ENCODE results near the gene RPS17. TPM values are rescaled to one million over a fixed set of nuclear protein-coding genes. Genes with fewer than 3 reads are reported as not detected.

The RPS17 gene
- total RNA-seq, 2 experiments from 2014 or later = 2,882 to 3,294 TPM

DNA sequence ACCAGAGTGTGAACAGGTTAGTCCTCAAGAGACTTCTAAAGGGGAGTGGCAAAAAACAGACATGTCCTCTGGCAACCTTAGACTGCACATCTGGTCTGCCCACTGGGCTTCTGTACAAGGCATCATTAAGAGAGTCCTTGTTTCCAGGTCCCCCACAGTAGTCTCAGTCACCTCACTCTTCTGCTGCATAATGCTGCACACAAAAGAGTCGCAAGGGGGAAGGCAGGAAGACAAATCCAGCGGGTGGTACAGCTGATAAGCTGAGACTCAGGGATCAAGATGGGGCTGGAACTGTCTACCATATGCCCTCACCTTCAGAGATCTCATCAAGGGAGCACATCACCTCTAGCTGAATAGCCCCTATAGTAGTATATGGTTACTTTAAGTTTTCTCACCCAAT, 27.4 kb upstream of the RPS17 start:
- no peaks in the 10 kb centered on the region for H3K36me3 Mint-ChIP-seq (ENCODE audit: low read depth)
- no peak for DNase-seq
- H3K9me3 Mint-ChIP-seq (ENCODE audit: low read depth) = no peaks in the 10 kb centered on the region
- H3K4me3 Mint-ChIP-seq = no peak overlapping the region
- H3K4me1 Mint-ChIP-seq = no peaks in the 10 kb centered on the region
- no peak overlapping the region for H3K27ac Mint-ChIP-seq
- peaks cover 13% of the 10 kb centered on the region for H3K27me3 Mint-ChIP-seq
- CTCF ChIA-PET = interaction anchor here (0.6 to 0.8 kb wide), 2 partner anchors 32 to 208 kb away, joined by 3 to 5 read pairs; no protein-coding TSS in a partner anchor
- intact Hi-C loops (cut with DNase I, micrococcal nuclease) = no loop called here
- no peak for ATAC-seq
- POLR2A ChIA-PET = no interaction called here

DNA sequence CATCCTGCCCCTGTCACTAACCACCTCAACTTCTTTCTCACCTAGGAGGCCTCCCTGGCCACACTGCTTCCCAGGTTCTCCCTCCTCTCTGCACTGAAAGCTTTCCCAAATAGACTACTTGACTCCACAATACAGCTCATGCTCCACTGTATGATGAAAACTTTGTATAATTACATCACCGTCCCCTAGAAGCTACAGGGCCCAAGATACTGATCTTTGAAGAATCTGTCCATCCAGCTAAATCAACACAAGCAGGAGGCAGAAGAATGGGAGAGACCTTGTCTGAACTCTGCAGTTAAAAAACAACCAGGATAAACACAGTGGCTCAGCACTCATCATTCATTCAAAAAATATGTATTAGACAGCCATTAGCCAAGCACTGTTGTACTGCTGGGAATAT, 26.4 kb upstream of the RPS17 start:
- DNase-seq (no peak), ATAC-seq (no peak)
- no peaks in the 10 kb centered on the region for H3K9me3 Mint-ChIP-seq (ENCODE audit: low read depth)
- intact Hi-C loops (cut with DNase I, micrococcal nuclease) = no loop called here
- ChIA-PET CTCF (no interaction called here), POLR2A (no interaction called here)
- H3K4me3 Mint-ChIP-seq = no peak overlapping the region
- H3K4me1 Mint-ChIP-seq = no peaks in the 10 kb centered on the region
- peaks cover 9% of the 10 kb centered on the region for H3K27me3 Mint-ChIP-seq
- no peaks in the 10 kb centered on the region for H3K36me3 Mint-ChIP-seq (ENCODE audit: low read depth)
- H3K27ac Mint-ChIP-seq = no peak overlapping the region

DNA sequence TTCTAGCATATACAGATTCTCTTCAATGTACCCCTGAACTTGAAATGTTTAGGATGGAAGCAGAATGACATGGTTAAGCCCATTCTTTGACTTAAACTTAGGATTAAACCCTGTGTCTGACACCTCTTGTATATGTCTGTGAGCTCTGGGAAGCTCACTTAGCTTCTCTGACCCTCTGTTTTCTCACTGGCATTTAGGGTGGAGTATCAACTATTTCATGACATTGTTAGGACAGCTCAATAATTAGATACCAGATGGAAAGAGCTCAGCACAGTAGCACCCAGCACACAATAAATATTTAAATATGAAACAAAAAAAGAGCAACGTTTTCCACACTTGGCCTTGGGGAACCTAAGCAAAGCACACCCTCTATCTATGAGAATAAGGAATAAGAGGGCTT, 18.2 kb upstream of the RPS17 start:
- ChIA-PET CTCF (interaction anchor here (0.6 kb wide), 1 partner anchor 13 kb away, joined by 3 read pairs; no protein-coding TSS in a partner anchor), POLR2A (no interaction called here)
- ATAC-seq (no peak), DNase-seq (no peak)
- Mint-ChIP-seq H3K4me3 (no peak overlapping the region), H3K27ac (no peak overlapping the region), H3K36me3 (ENCODE audit: low read depth) (no peaks in the 10 kb centered on the region), H3K4me1 (no peaks in the 10 kb centered on the region), H3K9me3 (ENCODE audit: low read depth) (no peaks in the 10 kb centered on the region), H3K27me3 (no peaks in the 10 kb centered on the region)
- intact Hi-C loops (cut with DNase I, micrococcal nuclease) = no loop called here

DNA sequence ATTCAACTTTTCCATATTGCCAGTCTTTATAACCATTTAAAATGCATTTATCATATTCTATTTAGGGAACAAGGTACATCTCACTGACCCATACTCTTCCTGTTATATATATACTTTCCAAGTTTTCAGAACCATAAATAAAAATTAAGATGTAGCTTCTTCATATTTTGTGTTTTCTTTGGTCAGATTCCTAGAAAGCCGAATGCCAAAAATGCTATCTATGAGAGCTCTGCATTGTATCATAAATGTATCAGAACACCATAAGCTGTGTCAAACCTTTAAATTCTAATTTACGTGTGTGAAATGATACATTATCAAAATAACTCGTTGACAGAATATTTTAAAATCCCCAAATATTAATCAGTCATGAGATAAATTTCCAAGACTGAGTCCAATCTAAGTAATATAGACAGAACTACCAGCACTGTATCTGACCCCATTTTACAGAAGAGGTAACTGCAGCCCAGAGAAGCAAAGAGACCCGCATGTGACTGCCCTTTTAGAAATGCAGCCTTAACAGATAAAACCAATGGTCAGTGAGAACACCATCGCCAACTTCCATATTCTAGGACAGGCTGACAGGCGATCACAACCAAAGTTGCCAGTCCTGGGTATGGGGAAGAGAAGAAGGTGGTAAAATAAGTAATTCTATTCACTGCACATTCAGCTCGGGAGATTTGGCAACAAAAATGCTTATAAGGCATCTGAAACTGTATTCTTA, 16.2 kb upstream of the RPS17 start:
- POLR2A ChIA-PET = no interaction called here
- ATAC-seq = no peak
- peaks cover 2% of the 10 kb centered on the region for H3K27me3 Mint-ChIP-seq
- H3K4me1 Mint-ChIP-seq = no peaks in the 10 kb centered on the region
- intact Hi-C loops (cut with DNase I, micrococcal nuclease) = no loop called here
- no peaks in the 10 kb centered on the region for H3K36me3 Mint-ChIP-seq (ENCODE audit: low read depth)
- no peak for DNase-seq
- H3K9me3 Mint-ChIP-seq (ENCODE audit: low read depth) = no peaks in the 10 kb centered on the region
- no peak overlapping the region for H3K4me3 Mint-ChIP-seq
- CTCF ChIA-PET = no interaction called here
- no peak overlapping the region for H3K27ac Mint-ChIP-seq

DNA sequence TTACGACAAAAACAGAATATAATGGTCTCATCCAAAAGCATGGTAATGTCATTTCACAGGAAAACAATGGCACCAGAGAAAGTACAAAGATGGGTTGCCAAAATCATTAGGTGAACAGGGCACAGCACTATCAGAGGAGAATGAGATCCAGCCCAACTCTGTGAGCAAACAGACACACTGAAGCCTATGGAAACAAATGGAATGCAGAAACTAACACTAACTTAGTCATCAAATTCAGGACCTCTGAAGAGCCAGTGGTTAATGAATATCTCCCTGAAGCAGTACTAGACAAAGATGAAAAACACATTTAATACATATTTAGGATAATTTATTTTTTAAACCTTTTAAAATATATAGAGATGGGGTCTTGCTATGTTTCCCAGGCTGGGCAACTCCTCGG, 14.6 kb upstream of the RPS17 start:
- no peaks in the 10 kb centered on the region for H3K36me3 Mint-ChIP-seq (ENCODE audit: low read depth)
- H3K9me3 Mint-ChIP-seq (ENCODE audit: low read depth) = no peaks in the 10 kb centered on the region
- peaks cover 2% of the 10 kb centered on the region for H3K27me3 Mint-ChIP-seq
- POLR2A ChIA-PET = no interaction called here
- ATAC-seq = no peak
- no peak overlapping the region for H3K27ac Mint-ChIP-seq
- H3K4me1 Mint-ChIP-seq = no peaks in the 10 kb centered on the region
- no peak overlapping the region for H3K4me3 Mint-ChIP-seq
- CTCF ChIA-PET = interaction anchor here (0.7 kb wide), 1 partner anchor 18 kb away, joined by 3 read pairs; no protein-coding TSS in a partner anchor
- intact Hi-C loops (cut with DNase I, micrococcal nuclease) = no loop called here
- no peak for DNase-seq

DNA sequence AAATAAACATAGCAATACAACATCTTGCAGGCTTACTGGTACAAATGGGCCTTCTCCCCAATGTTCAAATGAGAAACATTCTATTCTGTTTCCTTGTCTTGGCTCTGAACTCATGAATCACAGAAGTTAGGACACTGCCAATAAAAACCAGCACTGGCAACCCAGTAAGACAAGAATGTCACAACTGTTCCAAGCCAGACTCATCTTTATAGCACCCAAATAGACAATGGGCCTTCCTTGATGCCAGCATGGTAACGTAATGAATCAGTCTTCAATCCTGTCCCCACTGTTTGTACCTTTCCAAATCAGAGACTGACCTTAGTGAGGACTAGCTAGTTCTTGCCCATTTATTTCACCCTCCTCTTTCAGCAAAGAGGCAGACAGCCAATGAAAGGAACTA, 14.1 kb upstream of the RPS17 start:
- no peak for DNase-seq
- no peak overlapping the region for H3K4me3 Mint-ChIP-seq
- no peak overlapping the region for H3K27ac Mint-ChIP-seq
- no peaks in the 10 kb centered on the region for H3K36me3 Mint-ChIP-seq (ENCODE audit: low read depth)
- POLR2A ChIA-PET = no interaction called here
- CTCF ChIA-PET = interaction anchor here (0.5 to 0.7 kb wide), 2 partner anchors 18 to 414 kb away, joined by 3 read pairs; no protein-coding TSS in a partner anchor
- peaks cover 2% of the 10 kb centered on the region for H3K27me3 Mint-ChIP-seq
- no peaks in the 10 kb centered on the region for H3K9me3 Mint-ChIP-seq (ENCODE audit: low read depth)
- no peak for ATAC-seq
- intact Hi-C loops (cut with DNase I, micrococcal nuclease) = no loop called here
- no peaks in the 10 kb centered on the region for H3K4me1 Mint-ChIP-seq

DNA sequence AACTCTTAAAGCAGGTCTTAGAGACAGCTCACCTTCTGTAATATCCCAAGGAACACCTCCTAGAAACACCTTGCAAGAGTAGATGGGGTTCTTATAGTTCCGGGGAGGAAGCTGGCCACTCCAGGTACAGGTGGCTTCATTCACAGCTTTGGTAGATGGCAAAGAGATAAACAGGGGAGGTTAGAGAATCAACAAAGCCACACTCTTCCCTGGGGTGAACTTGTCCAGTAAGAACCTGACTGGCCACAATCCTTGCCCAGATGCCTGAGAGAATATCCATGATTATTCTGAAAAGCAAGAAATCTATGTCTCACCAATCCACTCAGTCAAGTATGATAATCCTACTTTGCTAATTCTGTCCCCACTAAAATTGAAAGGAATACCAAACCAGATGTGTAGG, 13.6 kb upstream of the RPS17 start:
- H3K4me3 Mint-ChIP-seq = no peak overlapping the region
- no peaks in the 10 kb centered on the region for H3K9me3 Mint-ChIP-seq (ENCODE audit: low read depth)
- no peaks in the 10 kb centered on the region for H3K4me1 Mint-ChIP-seq
- peaks cover 2% of the 10 kb centered on the region for H3K27me3 Mint-ChIP-seq
- H3K27ac Mint-ChIP-seq = no peak overlapping the region
- ATAC-seq (no peak), DNase-seq (no peak)
- intact Hi-C loops (cut with DNase I, micrococcal nuclease) = no loop called here
- CTCF ChIA-PET = interaction anchor here (0.5 to 0.7 kb wide), 2 partner anchors 17 to 414 kb away, joined by 3 read pairs; no protein-coding TSS in a partner anchor
- POLR2A ChIA-PET = no interaction called here
- no peaks in the 10 kb centered on the region for H3K36me3 Mint-ChIP-seq (ENCODE audit: low read depth)

DNA sequence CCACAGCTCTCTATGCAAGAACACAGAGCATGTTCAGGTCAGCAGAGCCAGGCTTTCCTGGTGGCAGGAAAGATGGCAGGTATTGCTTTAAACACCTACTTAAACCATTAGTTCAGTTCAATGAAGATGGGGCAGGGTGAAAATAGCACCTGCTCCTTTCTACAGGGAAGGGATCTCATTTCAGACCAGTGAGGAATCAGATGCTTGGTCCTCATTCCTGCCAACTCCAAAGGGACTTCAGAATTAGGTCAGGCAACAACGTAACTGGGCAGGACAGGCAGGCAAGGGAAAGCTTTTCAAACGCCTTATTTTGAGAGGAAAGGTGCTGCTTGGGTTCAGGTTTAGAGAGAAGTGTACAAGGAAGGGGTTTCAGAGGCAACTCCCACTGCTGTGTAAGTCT, 12.6 kb upstream of the RPS17 start:
- ChIA-PET POLR2A (interaction anchor here (0.8 kb wide), 1 partner anchor 13 kb away, joined by 3 read pairs; the partner anchor contains the start of gene RPS17), CTCF (no interaction called here)
- peaks cover 2% of the 10 kb centered on the region for H3K27me3 Mint-ChIP-seq
- no peak overlapping the region for H3K27ac Mint-ChIP-seq
- ATAC-seq (no peak), DNase-seq (no peak)
- no peaks in the 10 kb centered on the region for H3K36me3 Mint-ChIP-seq (ENCODE audit: low read depth)
- H3K9me3 Mint-ChIP-seq (ENCODE audit: low read depth) = no peaks in the 10 kb centered on the region
- H3K4me3 Mint-ChIP-seq = no peak overlapping the region
- H3K4me1 Mint-ChIP-seq = no peaks in the 10 kb centered on the region
- intact Hi-C loops (cut with DNase I, micrococcal nuclease) = no loop called here

DNA sequence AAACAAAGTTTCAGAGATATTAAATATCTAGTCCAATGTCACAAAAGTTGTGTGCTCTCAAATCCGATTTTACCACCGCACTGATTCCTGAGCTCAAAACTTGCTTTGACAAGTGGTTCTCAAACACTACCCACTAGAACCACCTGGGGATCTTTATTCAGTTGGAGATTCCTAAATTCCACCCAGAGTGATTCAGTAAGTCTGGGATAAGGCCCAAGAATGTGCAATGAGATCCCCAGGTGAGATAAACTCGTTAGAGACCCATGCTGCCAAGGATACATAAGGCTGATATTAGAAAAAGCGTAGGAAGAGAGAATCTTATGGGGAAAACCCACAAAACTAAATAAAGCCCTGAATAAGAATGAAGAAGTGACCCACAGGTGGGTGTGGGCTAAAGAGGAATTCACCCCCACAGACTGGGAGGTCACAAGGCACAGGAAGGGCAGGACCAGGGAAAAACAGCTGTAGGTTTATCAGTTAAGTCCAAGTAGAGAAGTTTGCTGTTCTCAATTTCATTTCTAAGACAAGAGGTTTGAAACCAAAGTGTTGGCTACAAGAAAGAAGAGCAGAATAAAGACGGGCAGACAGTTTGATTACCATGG, 11.5 kb upstream of the RPS17 start:
- CTCF ChIA-PET = interaction anchor here (0.6 kb wide), 1 partner anchor 1286 kb away, joined by 3 read pairs; no protein-coding TSS in a partner anchor
- no peaks in the 10 kb centered on the region for H3K9me3 Mint-ChIP-seq (ENCODE audit: low read depth)

DNA sequence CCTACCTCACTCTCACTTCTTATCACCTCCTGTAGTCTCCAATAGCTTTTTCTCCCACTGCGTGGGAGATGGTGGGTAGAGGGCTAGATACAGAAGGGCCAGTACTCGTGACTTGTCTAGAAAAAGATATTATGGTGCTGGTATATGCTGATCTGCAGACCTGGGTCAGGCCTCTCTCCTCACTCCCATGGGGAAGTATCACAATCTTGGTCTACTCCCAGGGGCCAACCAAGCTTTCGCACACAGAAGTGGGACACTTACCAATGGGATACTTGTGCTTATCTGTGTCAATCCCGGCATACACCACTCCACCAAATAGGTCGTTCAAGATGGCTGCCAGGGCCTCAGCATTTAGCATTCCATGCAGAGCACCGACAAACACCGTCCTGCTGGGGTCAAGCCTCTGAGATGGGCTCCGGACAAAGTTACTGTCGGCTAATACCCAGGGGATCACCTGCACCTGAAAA, 9.0 kb upstream of the RPS17 start:
- ChIA-PET POLR2A (no interaction called here), CTCF (interaction anchor here (1.1 kb wide), 1 partner anchor 14 kb away, joined by 3 read pairs; no protein-coding TSS in a partner anchor)
- H3K27me3 Mint-ChIP-seq = peaks cover 6% of the 10 kb centered on the region
- no peaks in the 10 kb centered on the region for H3K36me3 Mint-ChIP-seq (ENCODE audit: low read depth)
- no peak overlapping the region for H3K4me3 Mint-ChIP-seq
- intact Hi-C loops (cut with DNase I, micrococcal nuclease) = loop anchor here in 1 of 2 experiments (10.0 kb wide), 1 partner anchor 1254 kb away; no protein-coding TSS in a partner anchor
- no peak overlapping the region for H3K27ac Mint-ChIP-seq
- no peak for ATAC-seq
- H3K9me3 Mint-ChIP-seq (ENCODE audit: low read depth) = no peaks in the 10 kb centered on the region
- no peaks in the 10 kb centered on the region for H3K4me1 Mint-ChIP-seq
- DNase-seq = no peak

More for the DNA sequence above, 11.5 kb upstream of the RPS17 start:
- ATAC-seq (no peak), DNase-seq (no peak)
- POLR2A ChIA-PET = no interaction called here
- Mint-ChIP-seq H3K36me3 (ENCODE audit: low read depth) (no peaks in the 10 kb centered on the region), H3K4me3 (no peak overlapping the region), H3K4me1 (no peaks in the 10 kb centered on the region), H3K27me3 (peaks cover 2% of the 10 kb centered on the region), H3K27ac (no peak overlapping the region)
- intact Hi-C loops (cut with DNase I, micrococcal nuclease) = no loop called here

DNA sequence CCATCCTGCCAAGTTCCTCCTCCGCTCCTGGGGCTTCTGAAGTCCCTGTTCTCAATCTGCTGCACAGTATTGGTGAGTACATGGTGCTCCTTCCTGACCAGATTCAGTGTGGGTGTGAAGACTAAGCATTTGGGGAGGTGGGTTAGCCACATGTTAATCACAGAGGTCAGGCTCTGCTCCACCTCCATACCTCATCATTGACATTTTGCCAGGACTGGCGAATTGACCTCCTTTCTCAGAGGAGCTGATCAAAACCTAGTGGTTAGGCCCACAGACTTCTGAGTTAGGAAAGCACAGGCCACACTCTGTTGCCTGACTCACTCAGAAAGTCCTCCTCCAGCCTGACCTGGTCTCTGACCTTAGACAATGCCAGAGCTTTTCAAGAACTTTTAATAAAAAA, 8.4 kb upstream of the RPS17 start:
- ATAC-seq = peak; percentile 57
- Mint-ChIP-seq H3K36me3 (ENCODE audit: low read depth) (no peaks in the 10 kb centered on the region), H3K9me3 (ENCODE audit: low read depth) (no peaks in the 10 kb centered on the region), H3K27ac (no peak overlapping the region), H3K27me3 (peaks cover 6% of the 10 kb centered on the region), H3K4me3 (no peak overlapping the region), H3K4me1 (no peaks in the 10 kb centered on the region)
- intact Hi-C loops (cut with DNase I, micrococcal nuclease) = loop anchor here in 1 of 2 experiments (10.0 kb wide), 1 partner anchor 1254 kb away; no protein-coding TSS in a partner anchor
- no peak for DNase-seq
- CTCF ChIA-PET = interaction anchor here (1.1 kb wide), 1 partner anchor 14 kb away, joined by 3 read pairs; no protein-coding TSS in a partner anchor
- POLR2A ChIA-PET = no interaction called here
